ENCODE results near the gene COPS7B. TPM values are rescaled to one million over a fixed set of nuclear protein-coding genes. Genes with fewer than 3 reads are reported as not detected.

The COPS7B gene
- total RNA-seq, 1 experiment from 2014 or later, result 61.4 TPM

- TF ChIP-seq CTCF (conservative IDR thresholded peaks at IDR 0.05), result no peak
- Histone ChIP-seq H3K56ac (ENCODE audit: insufficient read length, low read depth, low read length) (no peak overlapping the region), H3K23me2 (ENCODE audit: insufficient read length, low read depth, low read length, poor library complexity, severe bottlenecking) (no peaks in the 10 kb centered on the region), H3K9ac (ENCODE audit: extremely low read depth, insufficient read length, low read length) (no peak overlapping the region), H3K23ac (ENCODE audit: insufficient read length, low read depth, low read length) (no peak overlapping the region), H3K79me2 (ENCODE audit: insufficient read depth, low read length) (no peaks in the 10 kb centered on the region), H3K14ac (ENCODE audit: insufficient read depth, low read length) (no peak overlapping the region), H4K8ac (replicated peaks; ENCODE audit: insufficient read length, low read depth, low read length) (no peak overlapping the region), H3K4me1 (ENCODE audit: insufficient read depth, low read length) (no peaks in the 10 kb centered on the region), H3K18ac (ENCODE audit: insufficient read length, low read depth, low read length) (no peak overlapping the region), H2BK15ac (ENCODE audit: low read depth, low read length) (no peak overlapping the region), H2BK12ac (ENCODE audit: insufficient read length, low read depth, low read length) (no peak overlapping the region), H2AFZ (ENCODE audit: low read length) (no peak overlapping the region), H4K20me1 (ENCODE audit: control insufficient read depth, insufficient read depth, insufficient read length) (no peaks in the 10 kb centered on the region), H2BK5ac (ENCODE audit: insufficient read length, low read length) (no peak overlapping the region), H2AK5ac (ENCODE audit: insufficient read length, low read length) (no peak overlapping the region), H3K27me3 (ENCODE audit: insufficient read depth, low read length) (no peaks in the 10 kb centered on the region), H2BK120ac (ENCODE audit: low read depth, low read length, poor library complexity, severe bottlenecking) (no peak overlapping the region), H4K91ac (ENCODE audit: insufficient read length, low read depth, low read length) (no peak overlapping the region), H3K79me1 (ENCODE audit: insufficient read depth, low read depth, low read length, poor library complexity, severe bottlenecking) (no peaks in the 10 kb centered on the region), H3K4me2 (ENCODE audit: insufficient read depth, insufficient read length, low read length) (no peak overlapping the region), H3K27ac (ENCODE audit: insufficient read length, low read depth, low read length) (no peak overlapping the region), H4K5ac (ENCODE audit: insufficient read length, low read depth, low read length) (no peak overlapping the region), H2BK20ac (ENCODE audit: low read depth, low read length, poor library complexity, severe bottlenecking) (no peak overlapping the region), H3T11ph (ENCODE audit: low read length) (no peak overlapping the region), H3K4ac (ENCODE audit: low read depth, low read length) (no peak overlapping the region), H3K9me3 (ENCODE audit: control insufficient read depth, low read depth, low read length) (no peaks in the 10 kb centered on the region)
- no peaks in the 10 kb centered on the region for H3K4me1 Mint-ChIP-seq
- no peak overlapping the region for H3K27ac Mint-ChIP-seq
- peaks cover 0 to 13% (median 6%) of the 10 kb centered on the region in 3 experiments; a peak in 5 of 7 replicates for H3K36me3 Mint-ChIP-seq (ENCODE audit: insufficient read depth in 1 of 3, low read depth in 3 of 3)
- peaks cover 13 to 21% of the 10 kb centered on the region in 2 experiments for H3K9me3 Mint-ChIP-seq
- no peak overlapping the region for H3K4me3 Mint-ChIP-seq
- no CpG with 5 or more reads among the region's 2 CpGs for WGBS (ENCODE audit: extremely low coverage, insufficient read length, low lambda C conversion rate)
- peaks cover 10% of the 10 kb centered on the region for H3K27me3 Mint-ChIP-seq (ENCODE audit: low read depth)
- no peak for DNase-seq
These were observed 33.3 kb downstream of the COPS7B start for GRCh38 chr2:231819447-231820042.

All from H9 (cell line).